T follicular helper cell (primary cell): ENCODE data around the gene PLPPR3.
"Not testable (repeated sequence)": the region's sequence is repeated elsewhere in the genome, so short reads cannot be mapped to it uniquely, and the experiment has no call there.

Source experiments
- DNase-seq: peaks from one replicate; pipeline ENCODE4 v3.0.0-alpha.2; 2020; ENCODE audit warnings: low read depth

The PLPPR3 gene

GRCh38 chr19:827710-828321 is 6.1 kb upstream of the PLPPR3 start, which contains the start of gene AZU1:
Gene AZU1 (plus strand): TSS chr19:827837. CDS start chr19:827847, 10 bp downstream.
- DNase-seq = no peak

DNA sequence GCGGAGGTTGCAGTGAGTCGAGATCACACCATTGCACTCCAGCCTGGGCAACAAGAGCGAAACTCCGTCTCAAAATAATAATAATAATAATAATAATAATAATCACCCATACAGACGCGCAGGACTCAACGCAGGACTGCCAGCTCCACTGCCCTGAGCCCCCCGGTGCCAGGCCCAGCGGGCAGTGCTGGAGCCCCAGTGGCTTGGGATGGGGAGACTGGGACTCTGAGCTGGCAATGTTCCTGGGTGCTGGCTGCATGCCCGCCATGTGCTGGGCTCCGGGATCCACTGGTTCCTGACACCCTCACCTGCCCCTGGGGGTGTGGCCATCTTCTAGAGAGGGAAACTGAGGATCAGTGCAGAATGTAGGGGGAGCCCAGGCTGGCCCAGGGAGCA is 5.6 kb upstream of the PLPPR3 start:
- no peak for DNase-seq

GRCh38 chr19:825897-826644 is 4.3 kb upstream of the PLPPR3 start:
- no peak for DNase-seq

DNA sequence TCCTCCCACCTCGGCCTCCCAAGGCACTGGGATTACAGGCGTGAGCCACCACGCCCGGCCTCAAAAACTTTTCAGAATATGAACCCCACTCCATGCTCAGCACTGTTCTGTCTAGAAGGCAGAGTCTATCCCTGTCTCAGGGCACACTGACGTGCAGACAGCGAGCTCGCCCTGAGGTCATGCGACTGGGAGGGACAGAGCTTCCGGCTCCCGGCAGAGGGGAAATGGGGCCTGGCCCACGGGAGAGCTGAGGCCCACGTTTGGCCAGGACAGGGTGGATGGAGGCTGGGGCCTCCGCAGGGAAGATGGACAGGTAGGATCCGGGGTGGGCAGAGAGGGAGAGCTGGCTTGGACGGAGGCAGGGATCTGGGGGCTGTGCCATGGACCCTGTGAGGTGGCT is 3.1 kb upstream of the PLPPR3 start:
- DNase-seq = no peak

DNA sequence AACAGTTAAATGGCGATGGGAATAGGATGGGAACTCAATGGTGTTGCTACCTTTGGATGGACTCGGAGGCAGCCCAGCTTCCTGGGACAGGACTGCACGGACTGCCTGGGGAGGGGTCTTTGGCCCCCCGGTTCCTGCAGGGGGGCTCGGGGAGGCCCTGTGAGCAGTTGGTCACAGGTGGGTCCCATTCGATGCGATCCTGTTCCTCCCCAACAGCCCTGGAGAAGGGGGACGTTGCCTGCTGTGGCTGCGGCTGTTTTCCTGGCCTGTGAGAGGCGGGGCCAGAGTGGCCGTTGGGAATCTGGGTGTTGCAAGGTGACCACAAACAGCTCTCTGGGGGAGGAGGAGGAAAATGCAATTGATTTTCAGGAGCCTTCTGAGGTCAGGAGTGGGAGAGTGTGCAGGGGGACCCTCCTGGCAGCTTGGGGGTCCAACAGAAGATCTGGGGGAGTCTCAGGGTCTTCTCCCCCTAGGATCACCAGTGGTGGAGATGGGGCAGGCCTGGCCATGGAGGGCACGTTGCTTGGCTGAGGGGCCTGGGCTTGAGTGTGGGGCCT is 1.9 kb upstream of the PLPPR3 start:
- DNase-seq = no peak

- no peak for DNase-seq
Observed at GRCh38 chr19:821231-821824, 427 bp downstream of the PLPPR3 start.

DNA sequence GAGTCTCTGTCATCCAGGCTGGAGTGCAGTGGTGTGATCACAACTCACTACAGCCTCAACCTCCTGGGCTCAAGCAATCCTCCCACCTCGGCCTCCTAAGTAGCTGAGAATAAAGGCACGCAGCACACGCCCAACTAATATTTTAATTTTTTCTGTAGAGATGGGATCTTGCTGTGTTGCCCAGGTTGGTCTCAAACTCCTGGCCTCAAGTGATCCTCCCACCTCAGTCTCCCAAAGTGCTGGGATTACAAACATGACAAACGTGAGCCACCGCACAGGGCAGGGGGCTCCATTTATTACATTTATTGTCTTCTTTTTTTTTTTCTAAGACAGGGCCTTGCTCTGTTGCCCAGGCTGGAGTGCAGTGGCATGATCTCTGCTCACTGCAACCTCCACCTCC is 1.5 kb downstream of the PLPPR3 start:
- DNase-seq = not testable (repeated sequence)

- DNase-seq = no peak
Observed at GRCh38 chr19:816500-816857, 5.3 kb downstream of the PLPPR3 start.

GRCh38 chr19:815775-816499 is 5.8 kb downstream of the PLPPR3 start:
- DNase-seq = no peak

DNA sequence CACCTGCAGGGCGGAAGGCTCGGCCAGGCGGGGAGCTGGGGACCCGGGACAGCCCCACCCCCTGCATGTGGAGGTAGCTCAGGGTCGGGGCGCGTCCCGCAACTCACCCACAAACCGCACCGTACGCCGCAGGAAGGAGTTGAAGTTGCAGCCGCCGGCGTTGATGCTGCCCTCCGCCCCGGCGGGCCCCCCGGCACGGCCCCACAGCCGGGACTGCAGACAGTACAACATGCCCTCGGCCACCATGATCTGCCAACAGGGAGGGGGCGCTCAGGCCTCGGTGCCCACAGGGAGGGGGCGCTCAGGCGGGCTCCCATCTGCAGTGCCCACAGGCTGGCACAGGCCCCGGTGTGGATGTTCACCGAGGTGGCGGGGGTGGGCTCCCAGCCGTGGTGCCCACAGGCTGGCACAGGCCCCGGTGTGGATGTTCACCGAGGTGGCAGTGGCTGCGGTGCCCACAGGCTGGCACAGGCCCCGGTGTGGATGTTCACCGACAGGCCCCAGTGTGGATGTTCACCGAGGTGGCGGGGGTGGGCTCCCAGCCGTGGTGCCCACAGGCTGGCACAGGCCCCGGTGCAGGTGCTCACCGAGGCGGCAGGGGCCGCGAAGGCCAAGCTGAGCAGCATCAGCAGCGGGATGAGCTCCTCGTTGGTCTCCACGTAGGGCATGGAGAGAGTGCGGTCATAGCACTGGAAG is 6.5 kb downstream of the PLPPR3 start:
- DNase-seq = no peak

DNA sequence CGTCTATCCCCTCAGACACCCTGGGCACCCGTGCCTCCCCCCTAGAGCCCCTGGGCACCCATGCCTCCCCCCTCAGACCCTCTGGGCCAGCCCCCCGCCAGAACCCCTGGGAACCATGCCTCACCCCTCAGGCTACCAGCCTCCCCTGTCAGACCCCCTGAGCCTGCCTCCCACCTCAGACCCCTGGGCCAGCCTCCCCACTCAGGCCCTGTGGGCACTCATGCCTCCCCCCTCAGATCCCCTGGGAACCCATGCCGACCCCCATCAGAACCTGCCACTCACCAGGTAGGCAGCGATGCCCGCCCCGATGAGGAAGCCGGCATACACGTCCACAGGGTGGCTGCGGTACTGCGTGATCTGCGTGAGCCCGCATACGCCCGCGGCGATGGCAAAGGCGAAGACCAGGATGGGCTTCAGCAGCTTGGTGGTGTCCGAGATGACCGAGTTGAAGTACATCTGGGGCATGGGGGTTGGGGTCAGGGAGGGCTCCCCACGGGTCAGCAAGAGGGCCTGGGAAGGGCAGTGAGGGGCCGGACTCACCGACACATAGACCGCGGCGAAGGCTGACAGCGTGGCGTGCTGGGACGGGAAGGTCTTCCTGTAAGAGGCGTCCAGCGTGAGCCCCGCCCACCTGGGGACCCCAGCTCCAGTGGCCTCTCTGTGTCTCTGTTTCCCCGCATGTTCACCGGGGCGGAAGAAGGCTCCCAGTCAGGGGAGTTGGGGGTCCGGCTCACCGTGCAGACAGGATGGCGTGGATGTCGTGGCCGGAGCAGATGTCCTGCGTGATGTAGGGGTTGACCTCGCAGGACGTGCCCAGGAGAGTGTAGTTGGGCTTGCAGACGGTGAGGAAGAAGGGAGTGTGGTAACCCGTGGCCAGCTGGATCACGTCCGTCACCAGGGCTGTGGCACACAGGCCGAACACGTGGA is 7.3 kb downstream of the PLPPR3 start:
- no peak for DNase-seq

DNA sequence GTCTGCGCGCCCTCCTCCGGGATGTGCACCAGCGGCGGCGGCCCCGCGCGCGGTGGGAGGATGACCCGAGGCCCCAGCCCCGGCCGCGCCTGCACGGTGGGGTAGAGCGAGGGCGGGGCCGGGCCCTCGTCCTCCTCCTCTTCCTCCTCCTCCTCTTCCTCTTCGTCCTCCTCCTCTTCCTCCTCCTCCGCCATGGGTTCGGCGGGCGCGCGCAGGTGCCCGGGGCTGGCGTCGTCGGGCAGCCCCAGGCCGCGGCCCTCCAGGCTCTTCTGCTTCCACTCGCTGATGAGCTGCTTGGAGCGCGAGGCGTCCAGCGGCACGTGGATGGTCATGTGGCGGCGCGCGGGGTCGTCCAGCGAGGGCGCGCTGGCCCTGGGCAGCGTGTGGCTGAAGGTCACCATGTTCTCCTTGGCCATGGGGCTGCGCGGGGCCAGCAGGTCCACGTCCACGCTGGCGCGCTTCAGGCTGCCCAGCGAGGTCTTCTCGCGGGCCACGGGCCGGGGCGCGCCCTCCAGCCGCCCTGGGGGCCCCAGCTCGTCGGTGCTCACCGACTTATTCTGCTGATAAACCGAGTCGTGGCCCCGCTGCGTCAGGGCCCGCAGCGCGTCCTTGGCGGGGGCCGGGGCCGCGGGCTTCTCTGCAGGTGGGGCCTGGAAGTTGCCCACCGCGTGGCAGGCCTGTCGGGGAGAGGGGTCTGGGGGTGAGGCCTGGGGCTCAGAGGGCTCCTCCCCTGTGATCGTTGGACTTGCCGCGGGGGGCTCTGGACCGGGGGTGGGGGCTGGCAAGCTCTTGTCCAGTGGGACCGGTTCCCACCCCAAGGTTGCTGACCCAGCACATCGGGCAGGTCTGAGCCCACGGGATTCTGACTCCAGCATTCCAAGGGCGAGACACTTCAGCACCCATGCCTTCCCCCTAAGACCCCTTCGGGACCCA is 8.3 kb downstream of the PLPPR3 start:
- DNase-seq = no peak

- DNase-seq = no peak
Observed at GRCh38 chr19:812747-813218, 9.0 kb downstream of the PLPPR3 start.

DNA sequence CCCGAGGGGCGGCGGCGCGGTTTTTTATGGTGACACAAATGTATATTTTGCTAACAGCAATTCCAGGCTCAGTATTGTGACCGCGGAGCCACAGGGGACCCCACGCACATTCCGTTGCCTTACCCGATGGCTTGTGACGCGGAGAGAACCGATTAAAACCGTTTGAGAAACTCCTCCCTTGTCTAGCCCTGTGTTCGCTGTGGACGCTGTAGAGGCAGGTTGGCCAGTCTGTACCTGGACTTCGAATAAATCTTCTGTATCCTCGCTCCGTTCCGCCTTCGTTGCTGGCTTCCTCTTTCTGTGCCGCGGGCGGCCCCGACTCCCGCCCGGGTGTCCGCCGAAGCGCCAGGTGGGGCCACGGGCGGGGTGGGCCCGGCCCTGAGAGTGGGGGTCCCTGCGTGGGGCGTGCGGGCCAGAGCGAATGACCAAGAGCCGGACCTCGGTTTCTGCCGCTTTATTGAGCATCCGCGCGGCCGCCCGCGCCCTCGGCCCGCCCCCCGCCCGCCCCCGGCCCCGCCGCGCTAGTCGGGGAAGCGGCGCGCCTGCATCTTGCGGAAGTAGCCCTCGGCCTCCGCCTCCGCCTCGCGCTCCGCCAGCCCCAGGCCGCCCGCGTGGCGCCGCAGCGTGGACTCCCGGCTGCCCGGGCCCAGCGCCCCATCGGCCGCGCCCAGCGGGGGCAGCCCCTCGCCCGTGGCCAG is 9.6 kb downstream of the PLPPR3 start:
- DNase-seq = no peak

GRCh38 chr19:811506-812048 is 10.2 kb downstream of the PLPPR3 start:
- DNase-seq = no peak

GRCh38 chr19:810883-811489 is 10.8 kb downstream of the PLPPR3 start:
- DNase-seq = no peak

DNA sequence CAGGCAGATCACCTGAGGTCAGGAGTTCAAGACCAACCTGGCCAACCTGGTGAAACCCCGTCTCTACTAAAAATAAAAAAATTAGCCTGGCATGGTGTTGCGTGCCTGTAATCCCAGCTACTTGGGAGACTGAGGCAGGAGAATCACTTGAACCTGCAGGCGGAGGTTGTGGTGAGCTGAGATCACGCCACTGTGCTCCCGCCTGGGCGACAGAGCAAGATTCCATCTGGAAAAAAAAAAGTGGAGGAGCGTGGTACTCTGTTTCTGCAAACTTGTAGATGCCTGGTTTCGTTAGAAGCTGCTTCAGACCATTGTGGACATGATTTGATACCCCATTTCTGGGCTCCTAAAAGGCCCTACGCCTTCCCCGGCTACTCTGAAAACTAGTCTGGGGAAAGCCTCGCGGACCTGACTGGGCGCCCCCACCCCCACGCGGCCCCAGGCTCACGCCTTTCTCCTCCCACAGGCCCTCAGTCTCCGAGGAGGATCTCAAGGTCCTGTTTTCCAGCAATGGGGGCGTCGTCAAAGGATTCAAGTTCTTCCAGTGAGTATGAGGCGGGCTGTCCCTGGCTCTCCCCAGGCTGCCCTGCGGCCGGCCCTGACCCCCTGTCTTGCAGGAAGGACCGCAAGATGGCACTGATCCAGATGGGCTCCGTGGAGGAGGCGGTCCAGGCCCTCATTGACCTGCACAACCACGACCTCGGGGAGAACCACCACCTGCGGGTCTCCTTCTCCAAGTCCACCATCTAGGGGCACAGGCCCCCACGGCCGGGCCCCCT is 11.5 kb downstream of the PLPPR3 start:
- no peak for DNase-seq
